SK-N-SH (cell line): ENCODE results near the gene CD38.

Experiments used
- CTCF ChIP-seq: fragments of 200-600 bp; sonication (generic); IDR thresholded peaks from 2 replicates; pipeline ENCODE4 v1.6.1; 2017; ENCODE audit warnings: antibody characterized with exemption, mild to moderate bottlenecking, moderate library complexity
- PBX3 ChIP-seq: IDR thresholded peaks from 2 replicates; pipeline ENCODE4; 2012
- POLR2AphosphoS5 ChIP-seq: IDR thresholded peaks from 2 replicates; pipeline ENCODE4 v1.6.1; 2012; ENCODE audit warnings: low read depth, low read length
- RFX5 ChIP-seq: IDR thresholded peaks from 2 replicates; pipeline ENCODE4 v1.6.1; 2012; ENCODE audit warnings: mild to moderate bottlenecking, improper control_type of control experiment, low read length
- TAF1 ChIP-seq: IDR thresholded peaks from 2 replicates; pipeline ENCODE4 v1.6.1; 2012; ENCODE audit warnings: low read depth, mild to moderate bottlenecking, low read length, moderate library complexity, borderline replicate concordance
- TEAD4 ChIP-seq: IDR thresholded peaks from 2 replicates; pipeline ENCODE4 v1.4.0; 2012; ENCODE audit warnings: mild to moderate bottlenecking, borderline replicate concordance; ENCODE audit not compliant: insufficient read depth

- TF ChIP-seq CTCF (no peak), TEAD4 (no peak), PBX3 (no peak), TAF1 (no peak), POLR2AphosphoS5 (no peak), RFX5 (no peak)
Observed at GRCh38 chr4:15794905-15795304, 16.8 kb downstream of the CD38 start.
